ENCODE measurements around the gene SLC16A12. TPM values are rescaled to one million over a fixed set of nuclear protein-coding genes. Genes with fewer than 3 reads are reported as not detected.

The SLC16A12 gene
- total and polyA plus RNA-seq, 2 of the 8 experiments (the other 6 are each of a cell fraction or from before 2014, with no cell fraction given) = 1.6 to 1.9 TPM

DNA sequence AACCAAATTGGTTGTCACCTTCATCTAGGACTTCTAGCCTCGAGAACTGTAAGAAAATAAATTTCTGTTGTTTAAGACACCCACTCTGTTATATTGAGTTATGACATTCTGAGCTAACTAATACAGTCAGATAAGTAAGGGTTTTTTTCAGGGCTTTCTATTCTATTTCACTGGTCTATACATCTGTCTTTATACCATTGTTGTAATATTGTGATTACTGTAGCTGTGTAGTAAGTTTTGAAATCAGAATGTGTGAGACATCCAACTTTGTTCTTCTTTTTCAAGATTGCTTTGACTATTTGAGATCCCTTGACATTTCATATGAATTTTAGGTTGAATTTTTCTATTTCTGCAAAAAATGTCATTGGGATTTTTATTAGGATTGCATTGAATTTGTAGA lies 135.4 kb downstream of the SLC16A12 start:
- Histone ChIP-seq H3K36me3 (ENCODE audit: control insufficient read depth in 2 of 4, insufficient read depth in 4 of 4, low read length in 3 of 4) (no peaks in the 10 kb centered on the region), H2BK12ac (ENCODE audit: low read depth, low read length) (no peak overlapping the region), H3K9me3 (ENCODE audit: insufficient read depth in 2 of 2, low read depth in 1 of 2, low read length in 1 of 2) (no peaks in the 10 kb centered on the region), H3K18ac (ENCODE audit: extremely low read depth, low read length) (no peak overlapping the region), H3K23me2 (ENCODE audit: low read depth, low read length) (no peaks in the 10 kb centered on the region), H4K8ac (ENCODE audit: extremely low read depth, insufficient read depth, low read length) (no peak overlapping the region), H3K56ac (replicated peaks; ENCODE audit: insufficient read length, low read depth, low read length) (no peak overlapping the region), H3K14ac (ENCODE audit: insufficient read length) (no peak overlapping the region), H3K79me1 (ENCODE audit: low read depth, low read length) (no peaks in the 10 kb centered on the region), H3K9ac (replicated peaks in 1 of 4; ENCODE audit: extremely low read depth in 1 of 4, low read depth in 3 of 4, low read length in 3 of 4) (no peak overlapping the region), H3K4ac (replicated peaks; ENCODE audit: insufficient read length, low read depth, low read length) (no peak overlapping the region), H3K79me2 (ENCODE audit: control insufficient read depth in 1 of 2, insufficient read depth in 2 of 2, low read length in 2 of 2) (no peaks in the 10 kb centered on the region), H3K4me2 (ENCODE audit: insufficient read depth in 1 of 2, low read depth in 2 of 2, low read length in 2 of 2) (no peak overlapping the region), H3K4me3 (ENCODE audit: extremely low read depth in 1 of 4, insufficient read depth in 2 of 4, low read depth in 3 of 4, low read length in 4 of 4) (no peak overlapping the region), H2BK120ac (replicated peaks; ENCODE audit: low read depth, low read length) (no peak overlapping the region), H4K91ac (replicated peaks; ENCODE audit: insufficient read length, low read length) (no peak overlapping the region), H2BK15ac (ENCODE audit: low read length) (no peak overlapping the region), H3K23ac (ENCODE audit: insufficient read length) (no peak overlapping the region), H4K20me1 (replicated peaks in 1 of 2; ENCODE audit: control insufficient read depth in 1 of 2, insufficient read depth in 2 of 2, low read length in 2 of 2) (no peaks in the 10 kb centered on the region), H3K27ac (ENCODE audit: low read depth, low read length) (no peak overlapping the region), H3K27me3 (replicated peaks in 1 of 4; ENCODE audit: control insufficient read depth in 3 of 4, extremely low read depth in 1 of 4, insufficient read depth in 3 of 4, low read length in 3 of 4) (no peaks in the 10 kb centered on the region), H2BK5ac (ENCODE audit: low read depth, low read length) (no peak overlapping the region), H2AK5ac (ENCODE audit: low read depth, low read length) (no peak overlapping the region), H2AFZ (ENCODE audit: low read length) (no peak overlapping the region), H3K4me1 (replicated peaks in 1 of 4; ENCODE audit: control insufficient read depth in 3 of 4, insufficient read depth in 4 of 4, low read length in 3 of 4) (no peaks in the 10 kb centered on the region), H4K5ac (ENCODE audit: insufficient read length, low read depth, low read length) (no peak overlapping the region), H2BK20ac (ENCODE audit: low read length) (no peak overlapping the region)
- DNase-seq (ENCODE audit: low read depth in 1 of 2, low spot score in 2 of 2) (no peak), FAIRE-seq (no peak)
- WGBS, 2 experiments (ENCODE audit: extremely low coverage in 1 of 2, insufficient coverage in 1 of 2, insufficient read length in 1 of 2, insufficient replicate concordance in 2 of 2, low coverage in 1 of 2, low lambda C conversion rate in 2 of 2, missing lambda C conversion rate in 1 of 2) = 91% methylated on average over 1 of the region's 1 CpG; no CpG with 5 or more reads in 1 of the 2 experiments
- TF ChIP-seq RXRA (IDR thresholded peaks at IDR 0.05; ENCODE audit: insufficient read depth, low read depth, low read length) = no peak
- ChIA-PET POLR2A (ENCODE audit: partially characterized antibody) (no interaction called here), CTCF (ENCODE audit: partially characterized antibody) (interaction anchor here (0.6 kb wide), 1 partner anchor 33 kb away, joined by 3 read pairs; no protein-coding TSS in a partner anchor)

All from H1 (cell line).